ENCODE measurements around the gene MYG1.

MYG1 gene, protein sequence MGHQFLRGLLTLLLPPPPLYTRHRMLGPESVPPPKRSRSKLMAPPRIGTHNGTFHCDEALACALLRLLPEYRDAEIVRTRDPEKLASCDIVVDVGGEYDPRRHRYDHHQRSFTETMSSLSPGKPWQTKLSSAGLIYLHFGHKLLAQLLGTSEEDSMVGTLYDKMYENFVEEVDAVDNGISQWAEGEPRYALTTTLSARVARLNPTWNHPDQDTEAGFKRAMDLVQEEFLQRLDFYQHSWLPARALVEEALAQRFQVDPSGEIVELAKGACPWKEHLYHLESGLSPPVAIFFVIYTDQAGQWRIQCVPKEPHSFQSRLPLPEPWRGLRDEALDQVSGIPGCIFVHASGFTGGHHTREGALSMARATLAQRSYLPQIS

DNA sequence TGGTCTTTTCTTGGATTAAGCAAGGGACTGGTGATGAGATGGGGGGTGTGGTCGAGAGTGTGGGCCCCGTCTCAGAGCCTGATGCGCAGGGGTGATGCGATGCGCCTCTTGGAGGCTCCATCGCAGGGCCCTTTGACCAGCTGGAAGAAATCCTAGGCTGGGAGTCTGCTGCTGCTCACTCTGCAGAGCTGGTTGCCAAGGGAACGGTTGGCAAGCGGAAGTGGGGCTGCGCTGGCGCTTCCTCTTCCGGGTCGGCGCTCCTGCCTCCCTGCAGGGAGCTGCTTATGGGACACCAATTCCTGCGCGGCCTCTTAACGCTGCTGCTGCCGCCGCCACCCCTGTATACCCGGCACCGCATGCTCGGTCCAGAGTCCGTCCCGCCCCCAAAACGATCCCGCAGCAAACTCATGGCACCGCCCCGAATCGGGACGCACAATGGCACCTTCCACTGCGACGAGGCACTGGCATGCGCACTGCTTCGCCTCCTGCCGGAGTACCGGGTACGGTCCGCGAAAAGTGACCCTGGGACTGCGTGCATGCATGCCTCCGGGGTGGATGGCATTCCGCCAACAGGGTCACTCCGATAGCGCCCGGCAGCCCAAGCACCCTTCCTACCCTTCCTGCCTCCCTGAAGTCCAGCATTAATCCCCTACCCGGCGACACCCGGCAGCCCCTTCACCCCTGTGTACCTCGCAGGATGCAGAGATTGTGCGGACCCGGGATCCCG is at the start of gene MYG1:
TSS of gene MYG1 (plus strand) at position 242 of the 727 bp plus-strand sequence. CDS start at position 285, 43 bp downstream.
- TF ChIP-seq, protein P1, sequence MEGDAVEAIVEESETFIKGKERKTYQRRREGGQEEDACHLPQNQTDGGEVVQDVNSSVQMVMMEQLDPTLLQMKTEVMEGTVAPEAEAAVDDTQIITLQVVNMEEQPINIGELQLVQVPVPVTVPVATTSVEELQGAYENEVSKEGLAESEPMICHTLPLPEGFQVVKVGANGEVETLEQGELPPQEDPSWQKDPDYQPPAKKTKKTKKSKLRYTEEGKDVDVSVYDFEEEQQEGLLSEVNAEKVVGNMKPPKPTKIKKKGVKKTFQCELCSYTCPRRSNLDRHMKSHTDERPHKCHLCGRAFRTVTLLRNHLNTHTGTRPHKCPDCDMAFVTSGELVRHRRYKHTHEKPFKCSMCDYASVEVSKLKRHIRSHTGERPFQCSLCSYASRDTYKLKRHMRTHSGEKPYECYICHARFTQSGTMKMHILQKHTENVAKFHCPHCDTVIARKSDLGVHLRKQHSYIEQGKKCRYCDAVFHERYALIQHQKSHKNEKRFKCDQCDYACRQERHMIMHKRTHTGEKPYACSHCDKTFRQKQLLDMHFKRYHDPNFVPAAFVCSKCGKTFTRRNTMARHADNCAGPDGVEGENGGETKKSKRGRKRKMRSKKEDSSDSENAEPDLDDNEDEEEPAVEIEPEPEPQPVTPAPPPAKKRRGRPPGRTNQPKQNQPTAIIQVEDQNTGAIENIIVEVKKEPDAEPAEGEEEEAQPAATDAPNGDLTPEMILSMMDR (IDR thresholded peaks at IDR 0.05) = no peak

DNA sequence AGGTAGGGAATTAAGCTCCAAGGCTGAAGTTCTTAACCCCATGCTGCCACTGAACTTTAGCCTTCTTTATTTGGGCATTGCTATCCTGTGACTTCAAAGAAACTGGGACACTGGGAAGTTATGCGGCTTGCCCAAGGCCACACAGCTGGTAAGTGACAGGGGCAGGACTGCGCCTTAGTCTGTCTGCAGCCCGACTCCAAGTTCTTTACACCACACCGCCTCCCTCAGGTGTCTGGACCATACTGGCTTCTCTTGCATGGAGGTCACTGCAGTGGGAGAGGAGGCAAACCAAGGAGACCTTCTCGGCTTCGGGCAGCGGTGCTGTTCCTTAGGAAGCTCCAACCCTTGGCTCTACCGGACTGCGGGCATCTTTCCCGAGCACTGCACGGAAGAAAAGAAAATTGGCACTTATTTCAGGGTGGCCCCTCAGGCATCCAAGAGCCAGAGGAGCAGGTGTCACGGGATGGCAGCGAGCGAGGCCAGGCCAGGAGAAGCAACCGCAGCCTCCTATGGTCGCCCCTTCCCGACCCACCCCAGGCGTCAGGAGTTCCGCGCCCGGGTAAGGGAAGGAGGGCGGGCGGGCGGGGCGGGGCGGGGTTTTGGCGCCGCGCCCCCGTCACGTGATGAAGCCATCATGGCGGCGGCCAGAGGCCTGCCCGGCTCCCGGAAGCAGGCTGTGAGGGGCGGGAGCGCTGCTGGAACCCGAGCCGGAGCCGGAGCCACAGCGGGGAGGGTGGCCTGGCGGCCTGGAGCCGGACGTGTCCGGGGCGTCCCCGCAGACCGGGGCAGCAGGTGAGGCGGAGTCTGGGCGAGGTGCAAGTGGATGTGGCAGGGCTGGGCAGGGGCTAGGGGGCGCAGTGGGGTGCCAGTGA is 47.8 kb upstream of the MYG1 start:
- TF ChIP-seq, protein P1 (IDR thresholded peaks at IDR 0.05) = peak; percentile 42

DNA sequence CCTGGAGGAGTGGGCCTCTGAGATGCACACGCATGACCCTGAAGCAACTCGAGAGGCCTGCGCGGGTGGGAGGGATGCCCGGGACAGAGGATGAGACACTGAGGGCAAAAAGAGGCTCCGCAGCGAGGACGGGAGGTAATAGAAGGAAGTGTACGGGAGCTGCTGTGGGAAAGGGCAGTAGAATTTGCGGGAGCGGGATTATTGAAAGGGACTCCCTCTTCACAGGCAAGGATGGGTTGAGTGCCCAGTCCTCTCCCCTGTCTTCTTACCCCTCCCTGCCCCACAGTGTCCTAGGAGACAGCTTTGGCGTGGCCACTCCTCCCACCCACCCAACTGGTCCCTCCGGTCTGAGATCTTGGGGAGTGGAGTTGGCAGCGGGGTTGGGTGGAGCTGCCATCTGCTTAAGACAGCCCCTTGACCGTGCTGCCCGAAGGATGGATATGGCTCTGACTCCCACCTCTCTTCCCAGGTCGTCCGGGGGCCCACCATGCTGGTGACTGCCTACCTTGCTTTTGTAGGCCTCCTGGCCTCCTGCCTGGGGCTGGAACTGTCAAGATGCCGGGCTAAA is 47.1 kb upstream of the MYG1 start:
- TF ChIP-seq, protein P1 (IDR thresholded peaks at IDR 0.05) = no peak

DNA sequence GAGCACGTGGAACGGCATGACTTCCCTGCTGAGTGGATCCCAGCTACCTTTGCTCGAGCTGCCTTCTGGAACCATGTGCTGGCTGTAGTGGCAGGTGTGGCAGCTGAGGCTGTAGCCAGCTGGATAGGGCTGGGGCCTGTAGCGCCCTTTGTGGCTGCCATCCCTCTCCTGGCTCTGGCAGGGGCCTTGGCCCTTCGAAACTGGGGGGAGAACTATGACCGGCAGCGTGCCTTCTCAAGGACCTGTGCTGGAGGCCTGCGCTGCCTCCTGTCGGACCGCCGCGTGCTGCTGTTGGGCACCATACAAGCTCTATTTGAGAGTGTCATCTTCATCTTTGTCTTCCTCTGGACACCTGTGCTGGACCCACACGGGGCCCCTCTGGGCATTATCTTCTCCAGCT is 46.2 kb upstream of the MYG1 start:
- TF ChIP-seq, protein P1 (IDR thresholded peaks at IDR 0.05) = no peak

DNA sequence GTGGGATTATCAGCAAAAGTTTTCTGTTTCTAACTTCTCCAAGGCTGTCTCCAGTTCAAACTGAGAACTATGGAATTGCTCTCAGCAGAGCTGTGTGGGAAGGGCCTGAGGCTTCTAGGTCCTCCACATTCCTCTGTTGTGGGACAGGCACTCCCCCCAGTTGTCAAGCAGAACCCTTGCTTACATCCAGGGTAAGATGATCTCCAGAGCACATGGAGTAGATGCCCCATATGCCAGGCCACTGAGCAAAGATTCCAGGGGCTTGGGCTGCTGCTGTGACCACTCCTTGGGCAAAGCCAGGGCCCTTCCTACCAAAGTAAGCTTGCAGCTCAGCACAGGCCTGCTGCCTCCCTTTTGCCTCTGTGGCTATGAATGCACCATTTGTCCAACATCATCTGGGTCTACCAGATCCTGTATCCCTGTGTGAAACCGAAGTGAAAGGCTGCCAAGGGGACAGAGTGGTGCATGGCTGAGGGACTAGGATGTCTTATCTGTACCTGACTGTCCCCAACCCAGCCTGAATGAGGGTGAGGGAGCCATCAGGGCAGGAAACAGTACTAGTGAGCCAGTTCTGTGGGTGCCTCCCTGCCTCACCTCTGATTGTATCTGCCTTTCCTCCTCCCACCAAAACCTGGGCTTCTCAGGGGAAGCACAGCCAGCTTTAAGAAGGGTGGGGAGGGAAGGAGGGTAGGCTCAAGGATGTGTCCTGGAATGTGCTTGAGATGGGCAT is 44.5 kb upstream of the MYG1 start:
- TF ChIP-seq, protein P1 (IDR thresholded peaks at IDR 0.05) = no peak

DNA sequence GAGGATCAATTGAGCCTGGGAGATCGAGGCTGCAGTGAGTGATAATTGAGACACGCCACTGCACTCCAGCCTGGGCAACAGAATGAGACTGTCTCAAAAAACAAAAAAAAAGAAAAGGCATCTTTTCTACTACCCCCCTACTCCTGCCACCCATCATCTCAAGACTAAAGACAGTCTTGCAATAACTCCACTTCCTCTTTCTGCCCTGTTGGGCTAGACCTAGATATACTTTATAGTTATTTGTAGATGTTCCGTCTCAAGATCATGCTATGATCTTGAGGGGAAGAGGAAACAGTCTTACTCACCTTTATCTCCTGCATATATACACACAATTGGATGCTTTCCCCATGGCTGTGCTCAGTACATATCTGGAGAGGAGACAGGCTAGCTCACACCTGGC is 43.5 kb upstream of the MYG1 start:
- TF ChIP-seq, protein P1 (IDR thresholded peaks at IDR 0.05) = no peak

All from LNCAP (cell line).